Activated T-cell treated with anti-CD3 and anti-CD28 coated beads, Interleukin-2, amount 50 U/mL, for 48 hours (primary cell): ENCODE results near the gene FHDC1.

ENCODE experiments used
- DNase-seq, 2 experiments: peaks; one replicate each; pipeline ENCODE4 v3.0.0-alpha.2; 2020

The FHDC1 gene

GRCh38 chr4:152936446-152937335 is 568 bp downstream of the FHDC1 start:
- peak; percentile 42 to 51 for DNase-seq

- DNase-seq: peak; percentile 43 to 52
These were observed 1.5 kb downstream of the FHDC1 start for GRCh38 chr4:152937336-152938236.

- DNase-seq: no peak
These were observed 2.3 kb downstream of the FHDC1 start for GRCh38 chr4:152938237-152938947.

GRCh38 chr4:152939621-152940020 is 3.5 kb downstream of the FHDC1 start:
- DNase-seq: no peak

- DNase-seq: no peak
These were observed 4.3 kb downstream of the FHDC1 start for GRCh38 chr4:152940461-152940860.

- no peak for DNase-seq
These were observed 5.3 kb downstream of the FHDC1 start for GRCh38 chr4:152941411-152941810.

- DNase-seq: no peak
These were observed 6.2 kb downstream of the FHDC1 start for GRCh38 chr4:152942346-152942745.

GRCh38 chr4:152943672-152944071 is 7.5 kb downstream of the FHDC1 start:
- DNase-seq: no peak

- no peak for DNase-seq
These were observed 8.7 kb downstream of the FHDC1 start for GRCh38 chr4:152944666-152945320.

- no peak for DNase-seq
These were observed 9.5 kb downstream of the FHDC1 start for GRCh38 chr4:152945639-152946038.

GRCh38 chr4:152946446-152946845 is 10.3 kb downstream of the FHDC1 start:
- no peak for DNase-seq

- DNase-seq: no peak
These were observed 11.2 kb downstream of the FHDC1 start for GRCh38 chr4:152947311-152947710.

- no peak for DNase-seq
These were observed 13.8 kb downstream of the FHDC1 start for GRCh38 chr4:152949930-152950329.

GRCh38 chr4:152950402-152951274 is 14.5 kb downstream of the FHDC1 start:
- no peak for DNase-seq

GRCh38 chr4:152951348-152951747 is 15.2 kb downstream of the FHDC1 start:
- DNase-seq: no peak

GRCh38 chr4:152953514-152953913 is 17.4 kb downstream of the FHDC1 start:
- no peak for DNase-seq

GRCh38 chr4:152954741-152955140 is 18.6 kb downstream of the FHDC1 start:
- no peak for DNase-seq

GRCh38 chr4:152956147-152956546 is 20.0 kb downstream of the FHDC1 start:
- DNase-seq: no peak

- no peak for DNase-seq
These were observed 20.7 kb downstream of the FHDC1 start for GRCh38 chr4:152956650-152957436.

GRCh38 chr4:152957437-152958171 is 21.5 kb downstream of the FHDC1 start:
- no peak for DNase-seq
